NCI-H446 (cell line): ENCODE data around the gene TBC1D14.

Experiments used
- DNase-seq, 2 experiments: peaks; one replicate each; lab custom pipeline; 2025; lab: John Stamatoyannopoulos, UW

The TBC1D14 gene

GRCh38 chr4:7044137-7044930 is 134.7 kb downstream of the TBC1D14 start:
- no peak for DNase-seq

DNA sequence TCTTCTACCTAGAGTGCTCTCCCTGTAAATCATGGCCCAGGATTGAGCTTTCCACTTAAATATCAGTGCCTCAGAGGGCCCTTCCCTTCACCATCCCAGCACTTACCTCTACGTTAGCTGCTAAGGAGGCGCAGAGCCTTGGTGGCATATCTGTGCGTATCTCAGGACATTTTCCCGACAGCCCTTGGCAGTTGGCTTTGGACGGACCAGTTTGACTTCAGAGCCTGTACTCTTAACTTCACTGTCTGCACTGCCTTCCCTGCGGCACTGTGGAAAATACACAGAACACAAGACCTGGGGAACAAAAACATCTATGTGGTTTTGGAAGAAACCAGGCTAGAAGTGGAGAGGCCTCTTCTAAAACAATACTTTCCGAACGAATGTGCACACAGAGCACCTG is 135.9 kb downstream of the TBC1D14 start:
- DNase-seq, result no peak

DNA sequence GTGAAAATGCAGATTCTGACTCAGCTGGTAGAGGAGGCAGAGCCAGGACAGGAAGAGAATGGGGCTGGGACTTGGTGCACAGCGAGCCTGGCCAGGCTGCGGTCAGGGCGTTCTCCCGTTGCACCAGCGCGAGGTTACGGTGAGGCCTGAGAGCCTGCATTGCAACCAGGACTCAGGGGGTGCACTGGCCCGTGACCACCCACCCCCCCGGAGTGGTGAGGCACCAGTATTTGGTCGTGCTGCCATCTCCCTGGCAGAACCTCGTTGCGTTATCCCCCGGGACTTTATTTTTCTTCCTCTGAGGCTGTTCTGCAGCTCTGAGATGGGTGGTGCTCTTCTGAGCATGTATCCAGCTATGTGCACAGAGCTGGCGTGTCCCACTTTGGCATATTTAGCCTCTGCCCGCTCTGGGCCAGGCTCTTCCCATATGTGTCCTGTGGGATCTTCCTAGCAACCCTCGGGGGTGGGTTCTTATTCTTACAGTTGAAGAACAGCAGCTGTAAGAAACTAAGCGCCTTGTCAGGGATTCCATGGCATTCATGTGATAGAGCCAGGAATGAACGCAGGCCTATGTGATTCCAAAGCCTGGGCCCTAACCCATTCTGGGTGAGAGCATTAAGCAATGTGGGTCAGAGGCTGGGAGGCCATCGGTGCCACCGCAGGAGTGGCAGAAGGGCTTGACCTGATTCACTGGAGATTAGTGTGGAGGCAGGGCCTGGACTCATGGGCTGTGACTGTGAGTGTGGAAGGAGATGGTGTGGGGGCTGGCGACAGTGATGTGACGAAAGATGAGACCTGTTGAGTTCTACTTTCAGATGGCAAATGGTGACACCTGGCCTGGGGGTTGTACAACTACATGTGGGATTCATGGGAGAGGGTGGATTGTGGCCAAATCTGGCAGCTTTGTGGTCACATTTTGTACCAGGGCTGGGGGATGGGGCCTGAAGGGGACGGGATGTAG is 136.6 kb downstream of the TBC1D14 start:
- DNase-seq, result no peak

DNA sequence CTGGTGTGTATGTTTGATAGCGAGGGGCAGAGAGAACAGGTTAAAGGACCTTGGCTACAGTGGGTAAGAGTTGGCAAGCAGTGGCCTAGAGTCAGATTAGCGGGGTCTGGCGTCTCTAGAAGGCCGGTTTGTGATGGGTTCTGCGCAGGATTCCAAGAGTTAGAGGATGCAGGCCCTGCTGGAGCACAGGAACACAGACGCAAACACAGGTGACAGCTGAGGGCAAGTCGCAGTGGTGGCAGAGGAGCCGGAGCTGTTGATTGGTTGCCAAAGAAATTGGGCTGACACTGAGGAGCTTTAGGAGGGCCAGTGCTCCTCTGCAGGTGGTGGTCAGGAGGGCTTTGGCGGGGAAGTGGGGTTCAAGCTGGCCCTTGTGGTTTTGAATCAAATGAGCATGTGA is 137.3 kb downstream of the TBC1D14 start:
- DNase-seq, result no peak

DNA sequence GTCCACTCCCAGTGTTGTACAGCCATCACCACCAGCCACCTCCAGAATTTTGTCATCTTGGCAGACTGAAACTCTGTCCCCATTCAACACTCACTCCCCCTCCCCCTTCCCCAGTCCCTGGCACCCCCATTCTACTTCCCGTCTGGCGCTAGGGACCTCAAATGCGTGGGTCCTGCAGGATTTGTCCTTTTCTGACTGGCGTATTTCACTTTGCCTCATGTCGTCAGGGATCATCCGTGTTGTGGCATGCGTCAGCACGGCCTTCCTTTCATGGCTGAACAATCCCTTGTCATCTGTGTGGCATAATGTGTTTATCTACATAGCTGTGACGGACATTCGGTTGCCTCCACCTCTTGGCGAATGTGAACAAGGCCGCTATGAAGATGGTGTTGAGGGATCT is 139.0 kb downstream of the TBC1D14 start:
- DNase-seq, result no peak

- DNase-seq, result no peak
Measured at GRCh38 chr4:7049295-7049694, 139.7 kb downstream of the TBC1D14 start.

GRCh38 chr4:7049739-7050138 is 140.1 kb downstream of the TBC1D14 start:
- no peak for DNase-seq

GRCh38 chr4:7050481-7051143 is 141.0 kb downstream of the TBC1D14 start:
- DNase-seq, result no peak

- no peak for DNase-seq
Measured at GRCh38 chr4:7051144-7051495, 141.5 kb downstream of the TBC1D14 start.

DNA sequence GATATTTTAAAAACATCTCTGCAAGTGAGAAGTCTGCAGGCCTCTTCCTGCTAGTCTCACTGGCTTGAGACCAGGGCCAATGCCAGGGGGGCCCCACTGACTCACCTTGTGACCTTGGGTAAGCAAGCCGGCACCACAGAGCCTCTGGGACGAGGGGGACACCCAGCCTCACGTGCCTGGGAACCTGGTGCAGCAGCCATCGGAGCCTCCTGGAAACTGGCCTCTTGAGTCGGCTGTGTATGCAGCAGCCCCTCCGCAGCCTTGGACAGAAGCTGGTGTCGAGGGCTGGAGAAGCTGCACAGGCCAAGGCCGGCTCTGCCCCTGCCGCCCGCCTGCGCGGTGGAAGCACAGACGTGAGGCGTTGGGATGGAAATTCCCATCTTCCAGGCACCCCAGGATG is 142.3 kb downstream of the TBC1D14 start:
- no peak for DNase-seq

DNA sequence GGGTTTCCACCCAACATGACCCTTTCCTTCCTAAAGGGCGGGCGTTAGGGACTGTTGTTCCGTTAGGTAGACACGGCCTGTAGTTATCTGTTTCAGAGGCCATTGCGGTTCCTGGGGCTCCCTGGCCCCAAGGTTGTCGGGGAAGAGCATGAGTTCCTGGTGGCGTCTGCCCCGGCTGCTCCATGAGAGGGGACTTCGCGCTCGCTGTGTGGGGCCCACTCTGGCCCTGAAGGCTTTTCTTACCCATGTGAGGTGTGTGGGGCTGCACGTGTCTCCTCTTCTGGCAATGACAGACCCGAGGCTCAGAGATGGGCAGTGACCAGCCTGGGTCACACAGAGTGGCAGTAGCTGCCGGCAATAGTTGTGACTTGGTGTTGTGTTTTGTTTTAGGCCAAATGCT is 142.7 kb downstream of the TBC1D14 start:
- DNase-seq, result no peak

- no peak for DNase-seq
Measured at GRCh38 chr4:7052923-7053715, 143.5 kb downstream of the TBC1D14 start.

DNA sequence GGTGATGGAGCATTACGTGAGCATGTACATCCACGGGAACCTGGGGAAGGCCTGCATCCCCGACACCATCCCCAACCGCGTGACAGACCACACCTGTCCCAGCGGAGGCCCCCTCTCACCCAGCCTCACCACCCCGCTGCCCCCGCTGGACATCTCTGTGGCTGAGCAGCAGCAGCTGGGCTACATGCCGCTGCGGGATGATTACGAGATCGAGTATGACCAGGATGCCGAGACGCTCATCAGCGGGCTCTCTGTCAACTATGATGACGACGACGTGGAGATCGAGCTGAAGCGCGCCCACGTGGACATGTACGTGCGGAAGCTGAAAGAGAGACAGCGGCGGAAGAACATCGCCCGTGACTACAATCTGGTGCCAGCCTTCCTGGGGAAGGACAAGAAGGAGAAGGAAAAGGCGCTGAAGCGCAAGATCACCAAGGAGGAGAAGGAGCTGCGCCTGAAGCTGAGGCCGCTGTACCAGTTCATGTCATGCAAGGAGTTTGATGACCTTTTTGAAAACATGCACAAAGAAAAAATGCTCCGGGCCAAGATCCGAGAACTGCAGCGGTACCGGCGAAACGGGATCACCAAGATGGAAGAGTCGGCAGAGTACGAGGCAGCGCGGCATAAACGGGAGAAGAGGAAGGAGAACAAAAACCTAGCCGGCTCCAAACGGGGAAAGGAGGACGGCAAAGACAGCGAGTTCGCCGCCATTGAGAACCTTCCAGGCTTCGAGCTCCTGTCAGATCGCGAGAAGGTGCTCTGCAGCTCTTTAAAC is 144.7 kb downstream of the TBC1D14 start:
- DNase-seq, result no peak

- no peak for DNase-seq
Measured at GRCh38 chr4:7055111-7055989, 145.7 kb downstream of the TBC1D14 start.

DNA sequence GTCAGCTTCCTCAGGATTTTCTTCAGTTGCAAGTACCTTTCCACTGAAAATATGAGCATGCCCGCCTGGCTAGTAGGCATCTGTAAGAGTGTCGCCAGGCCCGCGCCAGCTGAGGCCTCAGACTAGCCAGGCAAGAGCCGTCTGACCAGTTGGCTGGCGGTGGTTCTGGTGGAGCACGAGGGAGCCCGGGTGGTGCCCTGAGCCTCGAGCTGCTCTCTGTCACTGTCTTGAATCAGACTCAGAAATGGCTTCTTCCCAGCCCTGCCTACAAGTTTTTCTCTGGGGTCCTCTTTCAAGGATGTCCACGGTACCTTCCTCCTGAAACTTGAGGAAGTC is 146.3 kb downstream of the TBC1D14 start:
- no peak for DNase-seq

DNA sequence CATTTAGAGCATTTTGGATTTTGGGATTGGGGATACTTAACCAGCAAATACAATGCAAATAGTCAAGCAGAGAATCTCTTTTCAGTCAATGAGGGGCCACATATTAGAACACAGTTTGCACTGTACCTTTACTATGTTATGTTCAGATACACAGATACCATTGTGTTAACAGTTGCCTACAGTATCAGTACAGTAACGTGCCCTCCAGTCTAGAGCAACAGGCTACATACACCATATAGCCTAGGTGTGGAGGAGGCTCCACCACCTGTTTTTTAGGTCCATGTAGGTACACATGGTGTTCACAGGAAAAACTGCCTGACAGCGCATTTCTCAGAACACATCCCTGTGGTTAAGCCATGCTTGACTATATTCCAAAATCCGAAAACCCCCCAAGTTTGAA is 149.2 kb downstream of the TBC1D14 start:
- DNase-seq, result no peak

GRCh38 chr4:7059662-7060061 is 150.0 kb downstream of the TBC1D14 start:
- DNase-seq, result no peak

GRCh38 chr4:7060346-7061150 is 150.9 kb downstream of the TBC1D14 start:
- DNase-seq, result no peak

- no peak for DNase-seq
Measured at GRCh38 chr4:7061815-7062214, 152.2 kb downstream of the TBC1D14 start.
